Embryonic facial prominence (tissue), 1 donor: ENCODE measurements around the gene OR2T5.
"Not testable (repeated sequence)": the region's sequence is repeated elsewhere in the genome, so short reads cannot be mapped to it uniquely, and the experiment has no call there.

Experiments used
- DNase-seq: peaks from one replicate; pipeline ENCODE4 v3.0.0-alpha.2; 2016; ENCODE audit errors: extremely low spot score

Gene OR2T5

GRCh38 chr1:248488289-248488688, at the start of gene OR2T5:
TSS of gene OR2T5 (plus strand) at chr1:248488589. CDS start at chr1:248488589, 0 bp downstream.
- DNase-seq = not testable (repeated sequence)

GRCh38 chr1:248438668-248439067, 49.7 kb upstream of the OR2T5 start:
- not testable (repeated sequence) for DNase-seq

GRCh38 chr1:248439283-248439682, 49.1 kb upstream of the OR2T5 start:
- not testable (repeated sequence) for DNase-seq

GRCh38 chr1:248442500-248443277, 45.7 kb upstream of the OR2T5 start:
- DNase-seq = not testable (repeated sequence)

- not testable (repeated sequence) for DNase-seq
Observed at GRCh38 chr1:248444603-248445002, 43.8 kb upstream of the OR2T5 start.

- not testable (repeated sequence) for DNase-seq
Observed at GRCh38 chr1:248445399-248445798, 43.0 kb upstream of the OR2T5 start, which contains the start of gene OR2T2. TSS of gene OR2T2 (plus strand) at chr1:248445637. CDS start at chr1:248452798, 7,161 bp downstream.

GRCh38 chr1:248448409-248449074, 39.8 kb upstream of the OR2T5 start:
- not testable (repeated sequence) for DNase-seq

- not testable (repeated sequence) for DNase-seq
Observed at GRCh38 chr1:248449821-248450465, 38.4 kb upstream of the OR2T5 start.

- not testable (repeated sequence) for DNase-seq
Observed at GRCh38 chr1:248450466-248451145, 37.8 kb upstream of the OR2T5 start.

GRCh38 chr1:248453619-248454018, 34.8 kb upstream of the OR2T5 start:
- not testable (repeated sequence) for DNase-seq

- DNase-seq = not testable (repeated sequence)
Observed at GRCh38 chr1:248455045-248455444, 33.3 kb upstream of the OR2T5 start.

GRCh38 chr1:248456635-248457034, 31.8 kb upstream of the OR2T5 start:
- DNase-seq = not testable (repeated sequence)

GRCh38 chr1:248459117-248459516, 29.3 kb upstream of the OR2T5 start:
- DNase-seq = not testable (repeated sequence)

GRCh38 chr1:248471154-248471553, 17.2 kb upstream of the OR2T5 start:
- DNase-seq = no peak

- DNase-seq = not testable (repeated sequence)
Observed at GRCh38 chr1:248472111-248472510, 16.3 kb upstream of the OR2T5 start.

- not testable (repeated sequence) for DNase-seq
Observed at GRCh38 chr1:248473051-248473450, 15.3 kb upstream of the OR2T5 start, which contains the start of gene OR2T3. TSS of gene OR2T3 (plus strand) at chr1:248473351. CDS start at chr1:248473351, 0 bp downstream.

- DNase-seq = not testable (repeated sequence)
Observed at GRCh38 chr1:248475660-248476059, 12.7 kb upstream of the OR2T5 start.

GRCh38 chr1:248481686-248482579, 6.5 kb upstream of the OR2T5 start:
- not testable (repeated sequence) for DNase-seq

- DNase-seq = not testable (repeated sequence)
Observed at GRCh38 chr1:248496661-248497060, 8.3 kb downstream of the OR2T5 start.

GRCh38 chr1:248500305-248501035, 12.1 kb downstream of the OR2T5 start:
- DNase-seq = not testable (repeated sequence)
